ENCODE measurements around the gene SORCS2. TPM values are rescaled to one million over a fixed set of nuclear protein-coding genes. Genes with fewer than 3 reads are reported as not detected.

Gene SORCS2
- total RNA-seq, 1 donor, result under 0.01 TPM

GRCh38 chr4:7704091-7704490 lies 511.8 kb downstream of the SORCS2 start:
- DNase-seq (ENCODE audit: low read depth in 2 of 3, low spot score in 2 of 3), result no peak

DNA sequence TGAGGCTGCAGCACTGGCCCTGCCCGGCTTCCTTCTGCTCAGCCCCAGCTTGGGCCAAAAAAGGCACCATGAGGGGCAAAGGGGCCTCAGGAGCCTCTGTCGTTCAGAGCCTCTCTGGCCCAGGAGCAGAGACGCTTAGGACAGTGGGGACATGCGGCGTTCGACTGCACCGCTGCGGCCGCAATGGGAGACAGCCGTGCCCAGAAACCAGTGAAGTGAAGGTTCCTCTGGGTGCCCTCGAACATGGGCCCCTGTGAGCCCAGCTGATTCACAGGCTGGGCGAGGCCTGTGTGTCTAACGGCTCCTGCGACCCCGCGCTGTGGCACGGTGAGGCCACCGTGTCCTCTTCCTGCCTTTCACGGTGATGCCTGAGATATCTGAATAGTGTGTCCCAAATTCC lies 512.3 kb downstream of the SORCS2 start:
- no peak for DNase-seq (ENCODE audit: low read depth in 2 of 3, low spot score in 2 of 3)

DNA sequence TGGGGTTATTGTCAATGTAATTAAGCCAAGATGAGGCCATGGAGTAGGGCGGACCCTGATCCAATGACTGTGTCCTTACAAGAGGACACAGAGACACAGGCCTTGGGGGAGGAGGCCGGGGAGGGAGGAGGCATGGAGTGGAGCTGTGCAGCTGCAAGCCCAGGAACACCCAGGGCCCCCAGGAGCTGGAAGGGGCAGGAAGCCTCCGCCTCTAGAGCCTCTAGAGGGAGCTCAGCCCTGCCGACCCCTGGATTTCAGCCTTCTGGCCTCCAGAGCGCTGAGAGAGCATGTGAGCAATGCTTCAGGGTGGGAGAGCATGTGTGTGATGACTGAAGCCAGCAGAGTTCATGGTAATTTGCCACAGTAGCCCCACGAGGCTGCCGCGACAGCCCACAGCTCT lies 512.7 kb downstream of the SORCS2 start:
- no peak for DNase-seq (ENCODE audit: low read depth in 2 of 3, low spot score in 2 of 3)

- no peak for DNase-seq (ENCODE audit: low read depth in 2 of 3, low spot score in 2 of 3)
Observed at GRCh38 chr4:7705593-7705992, 513.3 kb downstream of the SORCS2 start.

DNA sequence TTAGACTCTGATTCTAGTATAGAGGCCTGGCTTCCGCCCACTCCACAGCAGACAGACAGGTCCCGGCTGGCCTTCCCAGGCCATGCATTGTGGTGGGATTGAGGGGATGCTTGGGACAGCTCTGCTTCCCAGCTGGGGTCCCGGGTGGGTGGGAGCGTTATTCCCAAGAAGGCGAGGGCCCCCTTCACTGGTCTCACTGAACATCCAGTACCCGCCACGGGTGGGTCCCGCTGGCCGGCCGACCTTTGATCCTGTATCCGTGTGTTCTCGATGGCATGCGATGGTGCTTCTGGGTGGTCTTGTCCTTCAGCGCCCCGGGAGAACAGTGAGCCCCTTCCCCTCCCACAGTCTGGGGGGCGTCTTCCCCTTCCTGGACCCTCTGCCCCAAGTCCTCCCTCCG lies 515.9 kb downstream of the SORCS2 start:
- DNase-seq (ENCODE audit: low read depth in 2 of 3, low spot score in 2 of 3), result no peak

GRCh38 chr4:7708981-7709380 lies 516.6 kb downstream of the SORCS2 start:
- no peak for DNase-seq (ENCODE audit: low read depth in 2 of 3, low spot score in 2 of 3)

- DNase-seq (ENCODE audit: low read depth in 2 of 3, low spot score in 2 of 3), result no peak
Observed at GRCh38 chr4:7709431-7709830, 517.1 kb downstream of the SORCS2 start.

- DNase-seq (ENCODE audit: low read depth in 2 of 3, low spot score in 2 of 3), result no peak
Observed at GRCh38 chr4:7710126-7710525, 517.8 kb downstream of the SORCS2 start.

DNA sequence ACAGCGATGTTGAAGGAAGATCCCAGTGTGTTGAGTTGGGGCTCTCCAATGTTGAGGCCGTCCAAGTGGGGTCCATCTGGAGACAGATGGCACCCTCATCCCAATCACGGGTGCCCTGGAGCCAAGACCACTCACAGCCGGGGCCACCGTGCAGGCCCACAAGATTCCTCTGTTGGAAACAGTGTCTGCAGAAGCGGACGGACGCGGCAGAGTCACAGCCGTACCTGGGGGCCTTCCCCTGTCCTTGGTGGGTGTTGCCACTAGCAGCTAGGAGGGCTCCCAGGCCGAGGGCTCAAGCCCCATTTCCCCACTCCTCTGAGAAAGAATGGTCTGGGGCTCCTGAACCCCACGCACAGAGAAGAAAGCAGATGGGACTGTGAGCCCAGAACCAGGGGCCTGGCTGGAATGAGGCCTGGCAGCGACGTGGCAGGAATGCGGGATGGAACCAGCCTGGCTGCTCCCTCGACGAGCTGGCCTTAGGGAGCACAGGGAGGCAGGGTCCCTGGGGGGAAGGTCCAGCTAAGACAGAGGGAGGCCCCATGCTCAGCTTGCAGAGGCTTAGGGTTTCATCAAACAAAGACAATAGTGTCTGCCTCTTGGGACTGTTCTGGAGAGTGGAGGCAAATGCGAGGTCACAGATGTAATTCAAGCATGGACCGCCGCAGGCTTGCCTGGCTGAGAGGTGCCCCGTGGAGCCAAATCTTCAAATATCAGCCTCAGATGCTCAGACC lies 518.4 kb downstream of the SORCS2 start:
- no peak for DNase-seq (ENCODE audit: low read depth in 2 of 3, low spot score in 2 of 3)

DNA sequence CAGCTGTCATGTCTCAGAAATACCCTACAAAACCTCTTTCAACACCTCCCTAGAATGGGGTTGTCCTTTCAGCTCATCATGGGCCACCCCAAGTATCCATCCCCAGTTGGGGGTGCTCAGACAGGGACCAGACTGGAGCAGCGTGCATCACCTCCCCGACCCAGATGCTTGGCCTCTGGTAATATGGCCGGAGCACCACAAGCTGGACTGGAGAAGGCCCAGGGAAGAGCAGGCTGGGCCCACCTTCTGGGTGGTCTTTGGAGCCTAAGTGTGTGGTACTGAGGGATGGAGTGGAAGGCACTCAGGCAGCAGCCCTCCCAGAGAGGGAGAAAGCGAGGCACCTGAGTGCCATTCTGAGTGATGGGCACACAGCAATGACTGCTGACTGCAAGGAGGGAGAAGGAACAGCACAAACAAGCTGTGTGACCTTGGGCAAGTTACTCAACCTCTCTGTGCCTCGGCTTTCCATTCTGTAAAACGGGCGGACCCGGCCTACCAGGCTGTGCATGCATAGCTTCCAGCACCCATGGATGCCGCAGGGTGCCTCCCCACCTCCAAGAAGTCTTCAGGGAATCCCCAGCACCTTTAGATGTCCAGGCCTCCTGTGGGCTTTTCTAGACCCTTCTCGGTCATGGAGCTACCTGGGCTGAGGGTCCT lies 519.1 kb downstream of the SORCS2 start:
- no peak for DNase-seq (ENCODE audit: low read depth in 2 of 3, low spot score in 2 of 3)

GRCh38 chr4:7712021-7712671 lies 519.8 kb downstream of the SORCS2 start:
- no peak for DNase-seq (ENCODE audit: low read depth in 2 of 3, low spot score in 2 of 3)

- no peak for DNase-seq (ENCODE audit: low read depth in 2 of 3, low spot score in 2 of 3)
Observed at GRCh38 chr4:7713757-7714156, 521.4 kb downstream of the SORCS2 start.

GRCh38 chr4:7714176-7714575 lies 521.8 kb downstream of the SORCS2 start:
- DNase-seq (ENCODE audit: low read depth in 2 of 3, low spot score in 2 of 3), result no peak

DNA sequence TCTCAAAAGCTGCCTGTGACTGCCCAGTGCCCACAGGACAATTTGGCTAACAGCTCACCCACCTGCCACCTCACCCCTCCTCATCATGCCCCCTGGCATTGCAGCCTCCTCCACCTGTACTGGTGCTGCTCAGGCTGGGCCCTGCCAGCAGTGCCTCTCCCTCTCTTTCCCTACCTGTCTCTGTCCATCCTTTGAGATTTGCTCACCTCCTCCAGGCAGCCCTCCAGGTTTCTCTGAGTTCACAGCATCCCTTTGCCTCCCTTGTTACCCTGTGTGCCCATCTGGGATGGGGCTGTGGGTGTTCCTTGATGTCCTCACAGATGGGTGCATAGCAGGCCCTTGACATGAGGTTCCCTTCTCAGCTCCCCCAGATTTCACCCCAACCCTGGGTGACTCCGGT lies 522.4 kb downstream of the SORCS2 start:
- DNase-seq (ENCODE audit: low read depth in 2 of 3, low spot score in 2 of 3), result no peak

DNA sequence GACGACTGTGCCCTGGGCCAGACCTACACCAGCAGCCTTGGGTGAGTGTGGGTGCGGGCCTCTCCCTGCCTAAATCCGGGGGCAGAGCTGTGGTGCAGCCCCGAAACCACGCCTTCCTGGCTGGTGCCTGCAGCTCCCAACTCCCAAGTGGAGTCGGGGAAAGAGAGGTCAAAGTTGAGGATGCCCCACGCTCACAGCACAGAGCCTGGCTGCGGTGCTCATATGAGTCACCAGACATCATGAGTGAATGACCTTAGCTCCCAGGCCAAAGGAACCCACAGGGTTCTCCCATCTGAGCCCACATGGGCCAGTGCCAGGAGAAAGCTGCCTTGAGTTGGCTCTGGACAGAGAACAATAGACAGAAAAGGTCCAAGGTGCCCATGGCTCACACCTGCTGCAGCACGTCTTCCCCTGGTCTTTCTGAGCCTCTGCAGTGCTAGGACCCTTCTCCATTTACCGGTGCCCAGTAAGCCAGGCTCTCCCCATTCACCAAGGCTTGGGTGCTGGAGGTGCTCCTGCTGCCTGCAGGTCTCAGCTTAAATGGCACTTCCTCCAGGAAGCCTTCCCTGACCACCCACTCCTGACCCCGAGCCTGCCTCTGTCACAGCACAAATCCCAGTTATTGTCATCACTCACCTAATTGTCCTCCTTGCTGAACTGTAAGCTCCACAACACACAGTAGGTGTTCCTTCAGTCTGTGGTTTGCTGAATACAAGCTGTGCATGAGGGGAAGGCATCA lies 523.1 kb downstream of the SORCS2 start:
- DNase-seq (ENCODE audit: low read depth in 2 of 3, low spot score in 2 of 3), result no peak

DNA sequence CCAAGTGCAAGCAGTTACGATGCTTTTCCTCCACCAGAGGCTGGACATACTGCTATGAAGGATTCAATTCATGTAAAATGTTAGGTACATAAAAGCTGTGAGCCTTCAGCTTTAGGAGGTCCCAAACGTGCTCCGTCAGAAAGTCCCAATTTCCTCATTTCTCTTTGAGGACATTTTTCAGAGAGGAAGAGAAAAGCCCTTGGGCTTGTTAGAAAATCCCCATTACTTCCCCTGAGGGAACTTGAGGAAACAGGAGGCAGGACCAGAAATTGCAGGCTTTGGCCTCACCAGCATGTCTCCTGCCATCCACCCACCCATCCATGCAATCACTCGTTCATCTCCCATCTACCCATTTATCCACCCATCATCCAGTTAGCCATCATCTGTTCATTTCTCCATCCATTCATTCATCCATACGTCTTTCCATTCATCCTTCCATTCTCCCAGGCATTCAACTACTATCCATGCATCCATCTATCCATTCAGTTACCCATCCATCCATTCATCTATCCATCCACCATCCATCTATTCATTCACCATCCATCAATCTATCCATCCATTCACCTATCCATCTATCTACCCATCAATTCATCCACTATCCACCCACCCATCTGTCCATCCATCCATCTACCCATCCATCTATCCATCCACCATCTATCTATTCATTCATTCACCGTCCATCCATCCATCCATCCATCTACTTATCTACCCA lies 523.8 kb downstream of the SORCS2 start:
- no peak for DNase-seq (ENCODE audit: low read depth in 2 of 3, low spot score in 2 of 3)

DNA sequence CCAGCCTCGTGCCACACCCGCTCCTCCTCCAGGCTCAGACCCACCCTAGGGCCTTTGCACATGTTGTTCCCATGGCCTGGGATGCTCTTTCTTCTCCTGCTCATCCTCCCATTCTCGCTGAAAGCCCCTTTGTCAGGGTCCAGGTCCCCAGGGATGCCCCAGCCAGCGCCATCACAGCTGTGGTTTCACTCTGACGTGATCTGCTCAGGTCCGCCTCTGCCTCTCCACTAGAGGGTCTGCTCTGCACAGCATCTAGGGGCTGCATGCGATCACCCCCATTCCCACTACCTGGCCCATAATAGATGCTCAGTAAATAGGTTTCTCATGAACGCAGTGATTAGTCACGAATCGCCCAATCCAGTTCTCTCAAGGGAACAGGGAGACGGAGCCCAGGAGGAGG lies 524.8 kb downstream of the SORCS2 start:
- DNase-seq (ENCODE audit: low read depth in 2 of 3, low spot score in 2 of 3), result no peak

DNA sequence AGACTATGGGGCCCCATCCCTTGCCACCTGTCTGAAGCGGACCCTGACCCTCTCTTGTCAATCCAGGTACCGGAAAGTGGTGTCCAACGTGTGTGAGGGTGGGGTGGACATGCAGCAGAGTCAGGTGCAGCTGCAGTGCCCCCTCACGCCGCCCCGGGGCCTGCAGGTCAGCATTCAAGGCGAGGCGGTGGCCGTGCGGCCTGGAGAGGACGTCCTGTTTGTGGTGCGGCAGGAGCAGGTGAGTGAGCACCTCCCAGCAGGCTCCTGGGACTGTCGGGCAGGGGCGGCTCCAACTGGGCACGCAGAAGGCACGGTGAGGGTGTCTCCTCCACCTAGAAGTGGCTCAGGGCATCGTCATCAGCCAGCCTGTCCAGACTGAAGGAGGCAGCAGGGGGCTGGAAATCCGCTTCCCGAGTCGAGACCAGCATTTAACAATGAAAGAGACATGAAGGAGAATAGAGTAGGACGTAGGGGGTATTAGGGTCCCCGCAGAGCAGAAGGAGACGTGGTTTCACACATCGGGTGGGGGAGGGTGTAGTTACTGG lies 525.7 kb downstream of the SORCS2 start:
- DNase-seq (ENCODE audit: low read depth in 2 of 3, low spot score in 2 of 3), result no peak

- DNase-seq (ENCODE audit: low read depth in 2 of 3, low spot score in 2 of 3), result peak; percentile 9 to 58 (median 44)
Observed at GRCh38 chr4:7719354-7720174, 527.2 kb downstream of the SORCS2 start.

Data from hematopoietic multipotent progenitor cell (in vitro differentiated cells).